AG10803 (cell line): ENCODE results near the gene LRRC45.

Experiments used
- DNase-seq: peaks from one replicate; pipeline ENCODE4 v3.0.0; 2010; ENCODE audit warnings: low read depth
- H3K4me3 ChIP-seq: 2 replicates; pipeline ENCODE4 v1.5.1; 2011; ENCODE audit warnings: mild to moderate bottlenecking, low read length, control low read depth
- CTCF ChIP-seq: conservative IDR thresholded peaks from 2 replicates; pipeline ENCODE4 v1.5.1; 2011; ENCODE audit warnings: mild to moderate bottlenecking, low read length, control low read depth, inconsistent platforms

LRRC45 gene

GRCh38 chr17:82080048-82080788 lies 57.1 kb downstream of the LRRC45 start:
- no peak for TF ChIP-seq CTCF
- no peak overlapping the region for H3K4me3 ChIP-seq
- DNase-seq, result no peak
